BLaER1 treated with 17β-estradiol and CSF1 and Interleukin-3, amounts not matched to agents 10 nM and 100 nM (cell line): ENCODE results near the gene DLX3.
A peak's percentile ranks its signal among the peaks of the same experiment; 100 is the strongest.

Source experiments
- H3K27ac ChIP-seq, 11 experiments: shearing (Covaris generic); formaldehyde crosslinking; 2 replicates each; pipeline ENCODE4 v1.8.1; 2022
- H3K27me3 ChIP-seq, 11 experiments: shearing (Covaris generic); formaldehyde crosslinking; 2 replicates each; pipeline ENCODE4 v1.8.1; 2022
- H3K36me3 ChIP-seq, 11 experiments: shearing (Covaris generic); formaldehyde crosslinking; 2 replicates each; pipeline ENCODE4 v1.8.1; 2022
- H3K4me1 ChIP-seq, 10 experiments: shearing (Covaris generic); formaldehyde crosslinking; 2 replicates each; pipeline ENCODE4 v1.8.1; 2022
- H3K4me2 ChIP-seq, 11 experiments: shearing (Covaris generic); formaldehyde crosslinking; 2 replicates each; pipeline ENCODE4 v1.8.1; 2022
- H3K4me3 ChIP-seq, 10 experiments: shearing (Covaris generic); formaldehyde crosslinking; 2 replicates each; pipeline ENCODE4 v1.8.1; 2022
- H3K9ac ChIP-seq, 11 experiments: shearing (Covaris generic); formaldehyde crosslinking; 2 replicates each; pipeline ENCODE4 v1.8.1; 2022
- H3K9me3 ChIP-seq, 11 experiments: shearing (Covaris generic); formaldehyde crosslinking; replicated peaks in 1 of 11; 2 replicates each; pipeline ENCODE4 v1.8.1; 2022
- H4K20me1 ChIP-seq, 11 experiments: shearing (Covaris generic); formaldehyde crosslinking; 2 replicates each; pipeline ENCODE4 v1.8.1; 2022
- Cebpa-rat ChIP-seq, 11 experiments: shearing (Covaris generic); IDR thresholded peaks; 2 replicates each; pipeline ENCODE4 v1.8.1; 2022

Gene DLX3

GRCh38 chr17:49976163-49976827 lies 18.7 kb downstream of the DLX3 start:
- TF ChIP-seq Cebpa-rat (IDR thresholded peaks at IDR 0.05), result no peak
- Histone ChIP-seq H3K4me3 (no peak overlapping the region), H3K9ac (no peak overlapping the region), H3K4me2 (no peak overlapping the region; a peak in 1 of 22 replicates), H3K4me1 (peaks cover 19 to 71% (median 35%) of the 10 kb centered on the region in 10 experiments), H3K9me3 (no peaks in the 10 kb centered on the region), H3K27me3 (peaks cover 38 to 58% (median 50%) of the 10 kb centered on the region in 11 experiments), H4K20me1 (peaks cover 0 to 21% (median 12%) of the 10 kb centered on the region in 11 experiments; a peak in 8 of 22 replicates), H3K36me3 (no peaks in the 10 kb centered on the region), H3K27ac (no peak overlapping the region)

- TF ChIP-seq Cebpa-rat (IDR thresholded peaks at IDR 0.05), result no peak
- Histone ChIP-seq H3K27ac (no peak overlapping the region), H3K27me3 (peaks cover 46 to 65% (median 57%) of the 10 kb centered on the region in 11 experiments), H4K20me1 (peaks cover 0 to 24% (median 15%) of the 10 kb centered on the region in 11 experiments; a peak in 10 of 22 replicates), H3K9ac (no peak overlapping the region), H3K9me3 (0 out of 22 replicates have a peak, but pooled peaks cover 0 to under 1% (median 0%) of the 10 kb centered on the region in 11 experiments), H3K4me1 (peaks cover 19 to 71% (median 33%) of the 10 kb centered on the region in 10 experiments), H3K36me3 (no peaks in the 10 kb centered on the region), H3K4me2 (no peak overlapping the region; a peak in 1 of 22 replicates), H3K4me3 (no peak overlapping the region)
Measured at GRCh38 chr17:49975531-49975930, 19.5 kb downstream of the DLX3 start.

DNA sequence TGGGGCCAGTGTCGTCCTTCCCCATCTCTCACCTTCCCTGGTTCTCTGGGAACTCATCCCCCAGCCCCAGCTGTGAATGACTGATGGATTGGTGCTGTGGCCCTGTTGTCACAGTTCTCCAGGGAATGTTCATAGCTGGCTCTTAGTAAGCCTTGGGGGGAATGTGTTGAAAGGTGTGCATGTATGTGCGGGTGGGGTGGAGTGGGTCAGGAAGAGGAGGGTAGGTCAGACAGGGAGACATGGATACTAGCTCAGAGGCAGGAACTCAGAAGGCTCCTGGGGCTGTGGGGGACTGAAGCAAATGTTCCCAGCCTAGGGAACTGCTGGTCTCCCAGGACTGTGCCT lies 21.8 kb downstream of the DLX3 start:
- Histone ChIP-seq H3K27me3 (peaks cover 68 to 88% (median 80%) of the 10 kb centered on the region in 11 experiments), H3K36me3 (no peaks in the 10 kb centered on the region), H4K20me1 (peaks cover 0 to 33% (median 21%) of the 10 kb centered on the region in 11 experiments; a peak in 12 of 22 replicates), H3K4me1 (peaks cover 24 to 62% (median 32%) of the 10 kb centered on the region in 10 experiments), H3K9ac (no peak overlapping the region), H3K27ac (no peak overlapping the region), H3K9me3 (peaks cover 0 to 7% (median 0%) of the 10 kb centered on the region in 11 experiments; a peak in 1 of 22 replicates), H3K4me2 (no peak overlapping the region; a peak in 1 of 22 replicates), H3K4me3 (no peak overlapping the region)
- TF ChIP-seq Cebpa-rat (IDR thresholded peaks at IDR 0.05), result no peak

DNA sequence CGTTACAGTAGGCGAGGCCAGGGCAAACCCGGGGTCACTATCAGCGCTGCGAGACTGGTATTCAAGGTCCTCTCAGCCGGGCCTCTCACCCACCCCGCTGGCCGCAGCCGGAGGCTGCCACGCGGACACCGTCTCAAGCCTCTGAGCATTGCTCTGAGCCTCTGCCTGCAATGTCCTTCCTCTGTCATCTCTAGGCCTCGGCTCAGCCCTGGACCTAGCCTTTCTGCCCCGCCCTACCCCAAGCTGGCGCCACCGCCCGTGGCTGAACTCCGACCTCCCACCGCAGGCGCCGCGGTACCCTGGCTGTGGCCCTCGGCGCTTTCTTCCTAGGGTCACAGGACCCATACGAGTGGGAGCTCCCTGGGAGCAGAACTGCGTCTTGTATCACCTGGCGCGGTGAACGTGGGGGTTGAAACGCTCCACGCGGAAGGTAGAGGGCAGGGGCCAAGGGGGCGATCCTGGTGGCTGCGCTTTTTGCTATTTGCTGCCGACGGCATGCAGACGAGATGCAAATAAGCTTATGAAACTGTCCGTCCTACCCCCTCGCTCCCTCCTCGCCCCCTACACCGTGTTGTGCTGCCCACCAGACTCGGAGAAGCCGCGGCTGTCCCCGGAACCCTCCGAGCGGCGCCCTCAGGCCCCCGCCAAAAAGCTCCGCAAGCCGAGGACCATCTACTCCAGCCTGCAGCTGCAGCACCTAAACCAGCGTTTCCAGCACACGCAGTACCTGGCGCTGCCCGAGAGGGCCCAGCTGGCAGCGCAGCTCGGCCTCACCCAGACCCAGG lies 22.3 kb downstream of the DLX3 start:
- Histone ChIP-seq H4K20me1 (peaks cover 0 to 33% (median 21%) of the 10 kb centered on the region in 11 experiments; a peak in 12 of 22 replicates), H3K4me1 (peaks cover 22 to 62% (median 30%) of the 10 kb centered on the region in 10 experiments), H3K27me3 (peaks cover 74 to 90% (median 86%) of the 10 kb centered on the region in 11 experiments), H3K9me3 (peaks cover 0 to 8% (median 0%) of the 10 kb centered on the region in 11 experiments; a peak in 1 of 22 replicates), H3K9ac (no peak overlapping the region), H3K27ac (no peak overlapping the region), H3K36me3 (no peaks in the 10 kb centered on the region), H3K4me2 (no peak overlapping the region), H3K4me3 (no peak overlapping the region)
- TF ChIP-seq Cebpa-rat (IDR thresholded peaks at IDR 0.05), result no peak

- Histone ChIP-seq H3K36me3 (no peaks in the 10 kb centered on the region), H3K4me1 (peaks cover 16 to 64% (median 24%) of the 10 kb centered on the region in 10 experiments), H4K20me1 (peaks cover 0 to 33% (median 21%) of the 10 kb centered on the region in 11 experiments; a peak in 12 of 22 replicates), H3K4me2 (peak overlapping the region in 3 of 11 experiments; percentile 43 to 62 (median 61); a peak in 5 of 22 replicates), H3K27ac (no peak overlapping the region), H3K9me3 (peaks cover 0 to 15% (median 0%) of the 10 kb centered on the region in 11 experiments; a peak in 2 of 22 replicates), H3K27me3 (peaks cover 81 to 95% (median 91%) of the 10 kb centered on the region in 11 experiments), H3K4me3 (peak overlapping the region in 2 of 10 experiments; percentile 7 to 9; a peak in 3 of 20 replicates), H3K9ac (no peak overlapping the region)
- TF ChIP-seq Cebpa-rat (IDR thresholded peaks at IDR 0.05), result no peak
Measured at GRCh38 chr17:49971848-49972485, 23.1 kb downstream of the DLX3 start.

GRCh38 chr17:49971199-49971847 lies 23.7 kb downstream of the DLX3 start:
- H3K27ac ChIP-seq, result no peak overlapping the region
- H3K4me1 ChIP-seq, result peaks cover 16 to 70% (median 24%) of the 10 kb centered on the region in 10 experiments
- peaks cover 0 to 33% (median 21%) of the 10 kb centered on the region in 11 experiments; a peak in 12 of 22 replicates for H4K20me1 ChIP-seq
- TF ChIP-seq Cebpa-rat (IDR thresholded peaks at IDR 0.05), result no peak
- H3K4me2 ChIP-seq, result peak overlapping the region in 3 of 11 experiments; percentile 43 to 62 (median 61); a peak in 5 of 22 replicates
- H3K36me3 ChIP-seq, result no peaks in the 10 kb centered on the region
- peaks cover 87 to 100% (median 96%) of the 10 kb centered on the region in 11 experiments for H3K27me3 ChIP-seq
- H3K9ac ChIP-seq, result no peak overlapping the region
- H3K9me3 ChIP-seq, result peaks cover 0 to 18% (median 0%) of the 10 kb centered on the region in 11 experiments; a peak in 3 of 22 replicates
- peak overlapping the region in 2 of 10 experiments; percentile 7 to 9; a peak in 2 of 20 replicates for H3K4me3 ChIP-seq

DNA sequence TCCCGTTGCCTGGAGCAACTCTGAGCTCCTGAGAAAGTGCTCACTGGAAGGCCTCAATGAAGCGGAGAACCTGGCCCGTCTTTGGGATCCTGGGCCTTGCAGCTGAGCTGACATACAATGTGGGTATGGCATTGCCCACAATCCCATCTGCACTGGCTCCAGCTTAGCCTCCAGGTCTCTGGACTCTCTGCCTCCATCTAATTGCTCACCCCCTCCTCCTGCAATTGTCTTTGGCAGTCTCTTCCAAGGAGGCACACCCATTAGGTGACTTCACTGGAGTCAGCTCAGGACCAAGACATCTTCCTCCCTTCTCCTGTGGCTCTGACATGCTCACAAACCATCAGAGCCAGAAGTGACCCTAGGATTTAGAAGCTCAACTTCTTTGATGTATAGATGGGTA lies 24.5 kb downstream of the DLX3 start:
- no peak overlapping the region for H3K27ac ChIP-seq
- H4K20me1 ChIP-seq, result peaks cover 0 to 34% (median 21%) of the 10 kb centered on the region in 11 experiments; a peak in 12 of 22 replicates
- no peak overlapping the region for H3K9ac ChIP-seq
- H3K27me3 ChIP-seq, result peaks cover 96 to 100% (median 100%) of the 10 kb centered on the region in 11 experiments
- no peak overlapping the region for H3K4me3 ChIP-seq
- H3K4me2 ChIP-seq, result no peak overlapping the region; a peak in 1 of 22 replicates
- H3K9me3 ChIP-seq, result peaks cover 0 to 26% (median 0%) of the 10 kb centered on the region in 11 experiments; a peak in 5 of 22 replicates
- peaks cover 16 to 75% (median 28%) of the 10 kb centered on the region in 10 experiments for H3K4me1 ChIP-seq
- H3K36me3 ChIP-seq, result no peaks in the 10 kb centered on the region
- TF ChIP-seq Cebpa-rat (IDR thresholded peaks at IDR 0.05), result no peak
